H1 (cell line): ENCODE results near the gene PPP6R1. TPM values are rescaled to one million over a fixed set of nuclear protein-coding genes. Genes with fewer than 3 reads are reported as not detected.

ENCODE experiments used
- SRF ChIP-seq: IDR thresholded peaks from 2 replicates; pipeline ENCODE4 v1.6.1; 2011; ENCODE audit warnings: mild to moderate bottlenecking, low read depth, low read length, moderate library complexity
- polyA plus RNA-seq, 7 experiments: library from polyadenylated mRNA; depleted of rRNA in 3 of 7; stranded (reverse) in 5 of 7; unstranded in 2 of 7; fragments of >200 nt in 5 of 7; fragments of 200-250 nt in 2 of 7; gene quantifications; 1 replicate in 5 of 7; 2 replicates in 1 of 7; 4 replicates in 1 of 7; pipeline versions ENCODE4 v1.2.1 to v1.2.3, GENCODE V29; 2011 to 2013; ENCODE audit warnings: missing spikeins in 2 of 7, mixed read lengths in 2 of 7
- total RNA-seq: library from RNA; stranded (reverse); fragmentation: NEBNext Ultra II Directional; extraction: Animal tissue kit (Norgen Biotek cat#: 25700); gene quantifications from 2 replicates; pipeline ENCODE4 v1.2.1, GENCODE V29; 2021

Gene PPP6R1
- total and polyA plus RNA-seq, 2 of the 8 experiments (the other 6 are each of a cell fraction or from before 2014, with no cell fraction given) = 36.4 to 74.4 TPM

- TF ChIP-seq SRF = no peak
Measured at GRCh38 chr19:55259540-55260210, 858 bp upstream of the PPP6R1 start (continued).
